GM19372 (cell line): ENCODE results near the gene YPEL1.
"Not testable (repeated sequence)": the region's sequence is repeated elsewhere in the genome, so short reads cannot be mapped to it uniquely, and the experiment has no call there.

Experiments
- ATAC-seq: cut with Tn5 transposase; IDR thresholded peaks from one replicate; pipeline ENCODE4 v1.9.1; 2021; ENCODE audit warnings: mild to moderate bottlenecking, low read depth, moderate library complexity; ENCODE audit not compliant: unreplicated experiment

YPEL1 gene

GRCh38 chr22:21754523-21754922, 18.9 kb upstream of the YPEL1 start:
- no peak for ATAC-seq

- ATAC-seq, result no peak
Observed at GRCh38 chr22:21753374-21754111, 17.9 kb upstream of the YPEL1 start.

GRCh38 chr22:21752276-21752675, 16.7 kb upstream of the YPEL1 start:
- no peak for ATAC-seq

- no peak for ATAC-seq
Observed at GRCh38 chr22:21745948-21746347, 10.4 kb upstream of the YPEL1 start.

GRCh38 chr22:21744917-21745316, 9.3 kb upstream of the YPEL1 start:
- ATAC-seq, result not testable (repeated sequence)

- no peak for ATAC-seq
Observed at GRCh38 chr22:21741790-21742189, 6.2 kb upstream of the YPEL1 start.

GRCh38 chr22:21741059-21741458, 5.5 kb upstream of the YPEL1 start:
- no peak for ATAC-seq

- ATAC-seq, result no peak
Observed at GRCh38 chr22:21739828-21740377, 4.3 kb upstream of the YPEL1 start.

GRCh38 chr22:21738966-21739365, 3.4 kb upstream of the YPEL1 start:
- no peak for ATAC-seq

GRCh38 chr22:21738081-21738480, 2.5 kb upstream of the YPEL1 start:
- no peak for ATAC-seq

- no peak for ATAC-seq
Observed at GRCh38 chr22:21736948-21737347, 1.4 kb upstream of the YPEL1 start.

- no peak for ATAC-seq
Observed at GRCh38 chr22:21736084-21736642, 569 bp upstream of the YPEL1 start.

GRCh38 chr22:21734540-21735199, 924 bp downstream of the YPEL1 start:
- ATAC-seq, result no peak

GRCh38 chr22:21731503-21731902, 4.1 kb downstream of the YPEL1 start:
- ATAC-seq, result no peak

GRCh38 chr22:21730535-21731308, 4.9 kb downstream of the YPEL1 start:
- ATAC-seq, result no peak

GRCh38 chr22:21729184-21729583, 6.4 kb downstream of the YPEL1 start:
- not testable (repeated sequence) for ATAC-seq

GRCh38 chr22:21728270-21728669, 7.3 kb downstream of the YPEL1 start:
- ATAC-seq, result no peak

- no peak for ATAC-seq
Observed at GRCh38 chr22:21727768-21728167, 7.8 kb downstream of the YPEL1 start.

- no peak for ATAC-seq
Observed at GRCh38 chr22:21727159-21727558, 8.4 kb downstream of the YPEL1 start.

- ATAC-seq, result no peak
Observed at GRCh38 chr22:21726650-21727049, 8.9 kb downstream of the YPEL1 start.
